ENCODE results near the gene IRF6.

- TF ChIP-seq, protein P1, sequence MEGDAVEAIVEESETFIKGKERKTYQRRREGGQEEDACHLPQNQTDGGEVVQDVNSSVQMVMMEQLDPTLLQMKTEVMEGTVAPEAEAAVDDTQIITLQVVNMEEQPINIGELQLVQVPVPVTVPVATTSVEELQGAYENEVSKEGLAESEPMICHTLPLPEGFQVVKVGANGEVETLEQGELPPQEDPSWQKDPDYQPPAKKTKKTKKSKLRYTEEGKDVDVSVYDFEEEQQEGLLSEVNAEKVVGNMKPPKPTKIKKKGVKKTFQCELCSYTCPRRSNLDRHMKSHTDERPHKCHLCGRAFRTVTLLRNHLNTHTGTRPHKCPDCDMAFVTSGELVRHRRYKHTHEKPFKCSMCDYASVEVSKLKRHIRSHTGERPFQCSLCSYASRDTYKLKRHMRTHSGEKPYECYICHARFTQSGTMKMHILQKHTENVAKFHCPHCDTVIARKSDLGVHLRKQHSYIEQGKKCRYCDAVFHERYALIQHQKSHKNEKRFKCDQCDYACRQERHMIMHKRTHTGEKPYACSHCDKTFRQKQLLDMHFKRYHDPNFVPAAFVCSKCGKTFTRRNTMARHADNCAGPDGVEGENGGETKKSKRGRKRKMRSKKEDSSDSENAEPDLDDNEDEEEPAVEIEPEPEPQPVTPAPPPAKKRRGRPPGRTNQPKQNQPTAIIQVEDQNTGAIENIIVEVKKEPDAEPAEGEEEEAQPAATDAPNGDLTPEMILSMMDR (IDR thresholded peaks at IDR 0.05): no peak
- TF ChIP-seq POLR2A (IDR thresholded peaks at IDR 0.05): no peak
Measured at GRCh38 chr1:209797978-209798639, 7.8 kb downstream of the IRF6 start.
